Heart left ventricle (tissue), 13 donors: ENCODE data around the gene LRRC23.

ENCODE experiments used
- CTCF ChIP-seq, 12 donors: fragments of 200-600 bp; sonication (generic) in 4 of 12; IDR thresholded peaks; one replicate each; pipeline versions ENCODE4 v1.5.0 to v1.8.0; 2018 to 2022; ENCODE audit warnings: antibody characterized with exemption in 12 of 12, mild to moderate bottlenecking in 5 of 12
- POLR2A ChIP-seq, 2 donors: fragments of 450-650 bp; IDR thresholded peaks; one replicate each; pipeline ENCODE4 v1.6.1; 2017; ENCODE audit warnings: antibody characterized with exemption in 2 of 2, mild to moderate bottlenecking in 2 of 2, moderate library complexity in 2 of 2
- donor health status: ischemic (EF 13 %, LVEDD 7.1; RV severe dilation, severe dysfunction).
- donor health status: DM: no; HTN: yes; CAD: no.
- donor health status: DM: no; HTN: no; CAD: no.
- donor health status: ischemic (EF 25% LVEDD 6.9; RV normal size, moderate dysfunction).
- donor health status: ischemic (EF 25% LVEDD 5.7; RV mildly dilated, moderate dysfunction).
- donor health status: ischemic (EF 35%, LVEDD 5.7; RV mildly dilated, moderate dysfunction).
- donor health status: nonischemic (EF 11% LVEDD 7.7; RV severe dilation, severe dysfunction).
- donor health status: DM: yes; HTN: yes; CAD: no.
- donor health status: PGD.
- donor health status: ischemic (EF 29% LVEDD 5.4; RV normal size, mild dysfunction).
- donor health status: nonischemic (EF 23%, LVEDD 6.1; RV moderate dilation, normal function).

- no peak for TF ChIP-seq CTCF (IDR thresholded peaks at IDR 0.05)
- no peak for TF ChIP-seq POLR2A (IDR thresholded peaks at IDR 0.05)
These were observed 29.5 kb downstream of the LRRC23 start for GRCh38 chr12:6934110-6934509.
